Colonic mucosa (tissue), 4 donors: ENCODE measurements around the gene D2HGDH. TPM values are rescaled to one million over a fixed set of nuclear protein-coding genes. Genes with fewer than 3 reads are reported as not detected.

ENCODE experiments used
- DNase-seq: peaks from one replicate; pipeline ENCODE4 v3.0.0-alpha.2; 2020
- H3K27ac ChIP-seq: fragments of 200-600 bp; one replicate; pipeline ENCODE4 v1.8.0; 2021
- H3K27me3 ChIP-seq: fragments of 200-600 bp; one replicate; pipeline ENCODE4 v1.8.0; 2021
- H3K36me3 ChIP-seq: fragments of 200-600 bp; one replicate; pipeline ENCODE4 v1.8.0; 2021
- H3K4me1 ChIP-seq: fragments of 200-600 bp; one replicate; pipeline ENCODE4 v1.8.0; 2021; ENCODE audit warnings: mild to moderate bottlenecking
- H3K4me3 ChIP-seq: fragments of 200-600 bp; one replicate; pipeline ENCODE4 v1.8.0; 2021
- H3K9ac ChIP-seq, 2 donors: one replicate each; pipeline ENCODE4 v1.7.0; 2013; ENCODE audit warnings: control low read depth in 2 of 2, low read depth in 2 of 2, low read length in 2 of 2
- H3K9me3 ChIP-seq: fragments of 200-600 bp; one replicate; pipeline ENCODE4 v1.8.0; 2021
- intact Hi-C: fragments of 100-400 bp; cut with DNase I; formaldehyde crosslinking; loops from one replicate; pipeline ENCODE4 v1.14.1; 2022
- total RNA-seq, 2 donors: library from RNA; stranded (reverse); fragmentation: NEBNext Ultra II Directional in 1 of 2; extraction: Animal tissue kit (Norgen Biotek cat#: 25700) in 1 of 2; gene quantifications; one replicate each; pipeline ENCODE4 v1.2.1, GENCODE V29; 2021
- TF ChIP-seq, protein P1 (sequence below): fragments of 200-600 bp; IDR thresholded peaks from one replicate; pipeline ENCODE4 v1.8.0; 2022; ENCODE audit warnings: antibody characterized with exemption, mild to moderate bottlenecking
- donor health status: healthy.
- donor health status: DM: no; HTN: no; CAD: no.
- donor health status: DM: no; HTN: no; CAD: no.

D2HGDH gene
- total RNA-seq, 2 donors from 2014 or later = 42.0 to 76.6 TPM

GRCh38 chr2:241751776-241752175 lies 17.3 kb downstream of the D2HGDH start:
- no peaks in the 10 kb centered on the region for H3K36me3 ChIP-seq
- H3K9me3 ChIP-seq = no peaks in the 10 kb centered on the region
- no peaks in the 10 kb centered on the region for H3K27me3 ChIP-seq
- H3K4me3 ChIP-seq = no peak overlapping the region
- no peak for DNase-seq
- no peak overlapping the region for H3K9ac ChIP-seq
- no peak overlapping the region for H3K27ac ChIP-seq
- H3K4me1 ChIP-seq = no peaks in the 10 kb centered on the region
- TF ChIP-seq, protein P1, sequence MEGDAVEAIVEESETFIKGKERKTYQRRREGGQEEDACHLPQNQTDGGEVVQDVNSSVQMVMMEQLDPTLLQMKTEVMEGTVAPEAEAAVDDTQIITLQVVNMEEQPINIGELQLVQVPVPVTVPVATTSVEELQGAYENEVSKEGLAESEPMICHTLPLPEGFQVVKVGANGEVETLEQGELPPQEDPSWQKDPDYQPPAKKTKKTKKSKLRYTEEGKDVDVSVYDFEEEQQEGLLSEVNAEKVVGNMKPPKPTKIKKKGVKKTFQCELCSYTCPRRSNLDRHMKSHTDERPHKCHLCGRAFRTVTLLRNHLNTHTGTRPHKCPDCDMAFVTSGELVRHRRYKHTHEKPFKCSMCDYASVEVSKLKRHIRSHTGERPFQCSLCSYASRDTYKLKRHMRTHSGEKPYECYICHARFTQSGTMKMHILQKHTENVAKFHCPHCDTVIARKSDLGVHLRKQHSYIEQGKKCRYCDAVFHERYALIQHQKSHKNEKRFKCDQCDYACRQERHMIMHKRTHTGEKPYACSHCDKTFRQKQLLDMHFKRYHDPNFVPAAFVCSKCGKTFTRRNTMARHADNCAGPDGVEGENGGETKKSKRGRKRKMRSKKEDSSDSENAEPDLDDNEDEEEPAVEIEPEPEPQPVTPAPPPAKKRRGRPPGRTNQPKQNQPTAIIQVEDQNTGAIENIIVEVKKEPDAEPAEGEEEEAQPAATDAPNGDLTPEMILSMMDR = no peak
- intact Hi-C loops = no loop called here

DNA sequence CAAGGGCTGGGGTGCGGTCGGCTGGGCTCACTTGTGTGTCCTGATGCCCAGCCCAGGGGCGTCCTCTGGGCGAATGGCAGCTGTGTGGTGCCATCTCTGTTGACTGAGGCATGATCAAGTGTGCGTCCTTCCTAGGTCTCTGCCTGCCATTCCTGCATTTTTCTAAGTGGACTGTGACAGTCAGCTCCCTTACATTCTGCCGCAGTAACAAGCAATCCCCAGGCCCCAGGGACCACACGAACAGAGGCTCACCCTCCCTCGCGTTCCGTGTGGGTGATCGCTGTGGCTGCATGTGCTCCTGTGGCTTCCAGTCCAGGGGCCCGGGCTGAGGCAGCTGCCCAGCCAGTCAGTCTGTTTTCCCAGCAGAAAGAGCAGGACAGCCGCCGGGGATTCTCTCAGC lies 17.8 kb downstream of the D2HGDH start:
- Histone ChIP-seq H3K27ac (no peak overlapping the region), H3K9me3 (no peaks in the 10 kb centered on the region), H3K36me3 (no peaks in the 10 kb centered on the region), H3K27me3 (no peaks in the 10 kb centered on the region), H3K4me1 (no peaks in the 10 kb centered on the region), H3K4me3 (no peak overlapping the region), H3K9ac (no peak overlapping the region)
- TF ChIP-seq, protein P1 = no peak
- intact Hi-C loops = no loop called here
- DNase-seq = no peak

DNA sequence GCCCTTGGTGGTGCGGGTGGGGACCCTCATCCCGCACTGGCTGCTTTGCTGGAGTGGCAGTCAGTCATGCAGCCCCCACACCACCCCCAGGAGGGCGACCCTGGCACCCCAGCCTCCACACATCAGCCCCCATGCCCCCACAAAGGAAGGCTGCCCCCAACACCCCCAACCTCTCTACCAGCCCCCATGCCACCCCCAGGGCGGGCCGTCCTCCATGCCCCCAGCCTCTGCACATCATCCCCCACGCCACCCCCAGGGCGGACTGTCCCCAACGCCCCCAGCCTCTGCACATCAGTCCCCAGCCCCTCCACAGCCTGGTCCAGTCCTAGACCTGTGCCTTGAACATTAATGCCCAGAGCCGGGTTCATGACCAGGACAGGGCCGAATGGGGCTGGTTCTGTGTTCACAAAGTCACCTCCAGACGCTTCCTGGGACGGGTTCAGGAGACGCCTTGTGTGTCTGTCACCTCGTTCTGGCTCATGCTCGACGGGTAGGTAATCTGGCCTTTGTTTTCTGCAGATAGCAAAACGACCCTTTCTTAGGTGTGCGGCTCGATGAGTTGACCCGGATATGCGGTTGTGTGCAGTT lies 18.4 kb downstream of the D2HGDH start:
- DNase-seq = no peak

GRCh38 chr2:241753493-241753892 lies 19.1 kb downstream of the D2HGDH start:
- no peak for DNase-seq
- H3K9me3 ChIP-seq = no peaks in the 10 kb centered on the region
- TF ChIP-seq, protein P1 = no peak
- no peak overlapping the region for H3K27ac ChIP-seq
- H3K4me1 ChIP-seq = no peaks in the 10 kb centered on the region
- H3K4me3 ChIP-seq = no peak overlapping the region
- no peaks in the 10 kb centered on the region for H3K36me3 ChIP-seq
- no peak overlapping the region for H3K9ac ChIP-seq
- no peaks in the 10 kb centered on the region for H3K27me3 ChIP-seq
- intact Hi-C loops = no loop called here

More for the DNA sequence above, 18.4 kb downstream of the D2HGDH start:
- H3K4me1 ChIP-seq = no peaks in the 10 kb centered on the region
- no peak overlapping the region for H3K27ac ChIP-seq
- H3K4me3 ChIP-seq = no peak overlapping the region
- intact Hi-C loops = no loop called here
- TF ChIP-seq, protein P1 = no peak
- no peaks in the 10 kb centered on the region for H3K9me3 ChIP-seq
- no peak overlapping the region for H3K9ac ChIP-seq
- no peaks in the 10 kb centered on the region for H3K36me3 ChIP-seq
- no peaks in the 10 kb centered on the region for H3K27me3 ChIP-seq

GRCh38 chr2:241754042-241754441 lies 19.6 kb downstream of the D2HGDH start:
- no peak for DNase-seq
- no peaks in the 10 kb centered on the region for H3K27me3 ChIP-seq
- H3K9me3 ChIP-seq = no peaks in the 10 kb centered on the region
- H3K9ac ChIP-seq = no peak overlapping the region
- intact Hi-C loops = no loop called here
- H3K4me3 ChIP-seq = no peak overlapping the region
- H3K36me3 ChIP-seq = no peaks in the 10 kb centered on the region
- H3K4me1 ChIP-seq = no peaks in the 10 kb centered on the region
- TF ChIP-seq, protein P1 = no peak
- no peak overlapping the region for H3K27ac ChIP-seq
